HepG2 (cell line): ENCODE measurements around the gene CCNQ. TPM values are rescaled to one million over a fixed set of nuclear protein-coding genes. Genes with fewer than 3 reads are reported as not detected.

Experiments
- HDAC6 ChIP-seq: fragments of 200-600 bp; sonication (generic); IDR thresholded peaks from 2 replicates; pipeline ENCODE4 v1.7.0; 2017; ENCODE audit warnings: mild to moderate bottlenecking, antibody characterized with exemption, low read length, low read depth
- ISL2 ChIP-seq: sonication (generic); formaldehyde crosslinking; IDR thresholded peaks from 2 replicates; pipeline ENCODE4 v1.5.0; 2020; ENCODE audit warnings: missing genetic modification reagents
- MAFK ChIP-seq, 2 experiments: IDR thresholded peaks in 1 of 2; conservative IDR thresholded peaks in 1 of 2; 2 replicates each; pipeline ENCODE4 v1.6.1; 2011; ENCODE audit warnings: improper control_type of control experiment in 2 of 2, low read length in 2 of 2
- MEF2D ChIP-seq: sonication (generic); formaldehyde crosslinking; IDR thresholded peaks from 2 replicates; pipeline ENCODE4 v1.5.1; 2020; ENCODE audit warnings: mild to moderate bottlenecking, missing genetic modification reagents
- NPAS2 ChIP-seq: sonication (generic); formaldehyde crosslinking; IDR thresholded peaks from 2 replicates; pipeline ENCODE4 v1.8.0; 2022; ENCODE audit warnings: mild to moderate bottlenecking, missing genetic modification reagents, borderline replicate concordance
- RELA ChIP-seq: sonication (generic); formaldehyde crosslinking; IDR thresholded peaks from 2 replicates; pipeline ENCODE4 v1.4.0; 2020; ENCODE audit warnings: missing genetic modification reagents
- SALL1 ChIP-seq: sonication (generic); formaldehyde crosslinking; IDR thresholded peaks from 2 replicates; pipeline ENCODE4 v1.8.0; 2022; ENCODE audit warnings: mild to moderate bottlenecking, missing genetic modification reagents
- SOX5 ChIP-seq: IDR thresholded peaks from 2 replicates; pipeline ENCODE4 v1.6.1; 2016; ENCODE audit warnings: borderline replicate concordance
- SP5 ChIP-seq: IDR thresholded peaks from 2 replicates; pipeline ENCODE4 v1.6.1; 2016; ENCODE audit warnings: low read depth, borderline replicate concordance
- SRF ChIP-seq: IDR thresholded peaks from 2 replicates; pipeline ENCODE4 v1.6.1; 2011; ENCODE audit warnings: mild to moderate bottlenecking, low read depth, low read length, moderate library complexity
- TCF12 ChIP-seq, 2 experiments: fragments of 450-650 bp in 1 of 2; sonication (generic) in 1 of 2; formaldehyde crosslinking in 1 of 2; IDR thresholded peaks; 2 replicates each; pipeline versions ENCODE4 v1.6.1 to v1.8.0; 2017 to 2022; ENCODE audit warnings: antibody characterized with exemption in 1 of 2, mild to moderate bottlenecking in 1 of 2, missing genetic modification reagents in 1 of 2, moderate library complexity in 1 of 2
- ZFX ChIP-seq: sonication (generic); formaldehyde crosslinking; IDR thresholded peaks from 2 replicates; pipeline ENCODE4 v1.4.0; 2020; ENCODE audit warnings: mild to moderate bottlenecking, low read depth, missing genetic modification reagents, moderate library complexity
- ZNF207 ChIP-seq: fragments of 450-650 bp; IDR thresholded peaks from 2 replicates; pipeline ENCODE4 v1.6.1; 2016; ENCODE audit warnings: antibody characterized with exemption, borderline replicate concordance
- ZNF790 ChIP-seq: sonication (generic); formaldehyde crosslinking; IDR thresholded peaks from 2 replicates; pipeline ENCODE4 v1.8.0; 2022; ENCODE audit warnings: missing genetic modification reagents, mild to moderate bottlenecking, borderline replicate concordance
- ZNF841 ChIP-seq: sonication (generic); formaldehyde crosslinking; IDR thresholded peaks from 2 replicates; pipeline ENCODE4 v1.8.1; 2023; ENCODE audit warnings: missing genetic modification reagents, borderline replicate concordance
- polyA plus RNA-seq, 8 experiments: library from polyadenylated mRNA; depleted of rRNA in 3 of 8; stranded (reverse) in 7 of 8; unstranded in 1 of 8; fragments of >200 nt; fragmentation: Illumina TruSeq in 4 of 8; extraction: Trizol in 4 of 8; gene quantifications; 2 replicates each; pipeline versions ENCODE4 v1.2.1 to v1.2.3, GENCODE V29; 2011 to 2016; ENCODE audit warnings: low read depth in 4 of 8, missing spikeins in 1 of 8, mixed read lengths in 1 of 8; ENCODE audit not compliant: insufficient read depth in 1 of 8
- total RNA-seq, 5 experiments: library from RNA; depleted of rRNA; stranded (reverse); fragments of >200 nt; fragmentation: Illumina TruSeq; extraction: Trizol; gene quantifications; 2 replicates each; pipeline ENCODE4 v1.2.3, GENCODE V29; 2016; ENCODE audit warnings: low read depth in 1 of 5
- TF ChIP-seq, protein P1 (sequence below): sonication (generic); formaldehyde crosslinking; IDR thresholded peaks from 2 replicates; pipeline ENCODE4 v1.4.0; 2020; ENCODE audit warnings: missing genetic modification reagents; ENCODE audit errors: not compliant biosample characterization
- TF ChIP-seq, protein P2 (sequence below): sonication (generic); formaldehyde crosslinking; IDR thresholded peaks from 2 replicates; pipeline ENCODE4 v1.4.0; 2020; ENCODE audit warnings: missing genetic modification reagents
- TF ChIP-seq, protein P3 (sequence below): sonication (generic); formaldehyde crosslinking; IDR thresholded peaks from 2 replicates; pipeline ENCODE4 v1.4.0; 2020; ENCODE audit warnings: mild to moderate bottlenecking, missing genetic modification reagents
- TF ChIP-seq, protein P4 (sequence below): sonication (generic); formaldehyde crosslinking; IDR thresholded peaks from 2 replicates; pipeline ENCODE4 v1.5.0; 2020; ENCODE audit warnings: missing genetic modification reagents
- TF ChIP-seq, protein P5 (sequence below): sonication (generic); formaldehyde crosslinking; IDR thresholded peaks from 2 replicates; pipeline ENCODE4 v1.5.1; 2020; ENCODE audit warnings: missing genetic modification reagents, mild to moderate bottlenecking, borderline replicate concordance

CCNQ gene
- total and polyA plus RNA-seq, 2 of the 13 experiments (the other 11 are each of a cell fraction or from before 2014, with no cell fraction given): 15.0 to 25.5 TPM

DNA sequence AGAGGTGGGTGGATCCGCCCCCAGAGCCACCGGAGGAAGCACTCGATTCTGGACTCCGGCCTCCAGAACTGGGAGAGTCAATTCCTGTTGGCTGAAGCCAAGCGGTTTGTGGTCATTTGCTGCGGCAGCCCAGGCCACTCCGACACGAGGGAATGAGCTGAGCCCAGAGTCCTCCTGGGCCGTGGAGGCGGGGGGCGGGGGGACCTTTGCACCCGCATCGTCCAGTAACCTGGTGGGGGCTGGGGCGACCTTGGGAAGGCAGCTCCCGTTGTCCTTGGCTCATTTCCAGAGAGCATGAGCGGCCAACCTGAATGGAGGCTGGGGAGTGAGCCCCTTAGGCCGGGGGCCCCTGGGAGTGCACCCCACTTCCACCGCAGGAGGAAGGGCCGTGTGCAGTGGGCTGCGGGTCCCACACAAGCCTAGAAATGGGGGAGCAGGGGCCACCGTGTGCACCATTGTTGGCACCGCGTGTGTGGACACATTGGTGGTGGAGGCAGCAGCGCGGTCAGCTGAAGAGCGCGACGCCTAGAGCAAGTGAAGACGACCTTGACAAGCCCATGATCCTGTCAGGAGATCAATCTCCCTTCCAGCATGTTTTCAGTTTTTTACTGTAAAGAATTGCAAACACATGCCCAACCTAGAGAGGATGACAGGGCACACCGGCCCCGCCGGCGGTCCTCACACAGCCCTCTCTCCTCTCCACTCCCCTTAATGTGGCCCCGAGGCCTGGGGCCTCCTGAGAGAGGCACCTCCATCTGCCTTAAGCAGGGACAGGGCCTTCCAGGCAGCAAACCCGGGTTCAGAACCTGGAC is 28.1 kb upstream of the CCNQ start (continued):
- no peak for TF ChIP-seq NPAS2
- TF ChIP-seq SALL1: peak; percentile 71
- TF ChIP-seq, protein P1, sequence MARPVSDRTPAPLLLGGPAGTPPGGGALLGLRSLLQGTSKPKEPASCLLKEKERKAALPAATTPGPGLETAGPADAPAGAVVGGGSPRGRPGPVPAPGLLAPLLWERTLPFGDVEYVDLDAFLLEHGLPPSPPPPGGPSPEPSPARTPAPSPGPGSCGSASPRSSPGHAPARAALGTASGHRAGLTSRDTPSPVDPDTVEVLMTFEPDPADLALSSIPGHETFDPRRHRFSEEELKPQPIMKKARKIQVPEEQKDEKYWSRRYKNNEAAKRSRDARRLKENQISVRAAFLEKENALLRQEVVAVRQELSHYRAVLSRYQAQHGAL (CRISPR knock-in tag): no peak
- TF ChIP-seq ISL2 (CRISPR knock-in tag): 0 out of 2 replicates have a peak, but pooled peaks have one; percentile 34
- no peak for TF ChIP-seq SRF
- TF ChIP-seq, protein P2, sequence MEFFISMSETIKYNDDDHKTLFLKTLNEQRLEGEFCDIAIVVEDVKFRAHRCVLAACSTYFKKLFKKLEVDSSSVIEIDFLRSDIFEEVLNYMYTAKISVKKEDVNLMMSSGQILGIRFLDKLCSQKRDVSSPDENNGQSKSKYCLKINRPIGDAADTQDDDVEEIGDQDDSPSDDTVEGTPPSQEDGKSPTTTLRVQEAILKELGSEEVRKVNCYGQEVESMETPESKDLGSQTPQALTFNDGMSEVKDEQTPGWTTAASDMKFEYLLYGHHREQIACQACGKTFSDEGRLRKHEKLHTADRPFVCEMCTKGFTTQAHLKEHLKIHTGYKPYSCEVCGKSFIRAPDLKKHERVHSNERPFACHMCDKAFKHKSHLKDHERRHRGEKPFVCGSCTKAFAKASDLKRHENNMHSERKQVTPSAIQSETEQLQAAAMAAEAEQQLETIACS (CRISPR knock-in tag): no peak
- no peak for TF ChIP-seq ZNF207
- TF ChIP-seq ZFX (CRISPR knock-in tag): peak; percentile 49; the same call in 1 of the 2 replicates
- TF ChIP-seq, protein P3, sequence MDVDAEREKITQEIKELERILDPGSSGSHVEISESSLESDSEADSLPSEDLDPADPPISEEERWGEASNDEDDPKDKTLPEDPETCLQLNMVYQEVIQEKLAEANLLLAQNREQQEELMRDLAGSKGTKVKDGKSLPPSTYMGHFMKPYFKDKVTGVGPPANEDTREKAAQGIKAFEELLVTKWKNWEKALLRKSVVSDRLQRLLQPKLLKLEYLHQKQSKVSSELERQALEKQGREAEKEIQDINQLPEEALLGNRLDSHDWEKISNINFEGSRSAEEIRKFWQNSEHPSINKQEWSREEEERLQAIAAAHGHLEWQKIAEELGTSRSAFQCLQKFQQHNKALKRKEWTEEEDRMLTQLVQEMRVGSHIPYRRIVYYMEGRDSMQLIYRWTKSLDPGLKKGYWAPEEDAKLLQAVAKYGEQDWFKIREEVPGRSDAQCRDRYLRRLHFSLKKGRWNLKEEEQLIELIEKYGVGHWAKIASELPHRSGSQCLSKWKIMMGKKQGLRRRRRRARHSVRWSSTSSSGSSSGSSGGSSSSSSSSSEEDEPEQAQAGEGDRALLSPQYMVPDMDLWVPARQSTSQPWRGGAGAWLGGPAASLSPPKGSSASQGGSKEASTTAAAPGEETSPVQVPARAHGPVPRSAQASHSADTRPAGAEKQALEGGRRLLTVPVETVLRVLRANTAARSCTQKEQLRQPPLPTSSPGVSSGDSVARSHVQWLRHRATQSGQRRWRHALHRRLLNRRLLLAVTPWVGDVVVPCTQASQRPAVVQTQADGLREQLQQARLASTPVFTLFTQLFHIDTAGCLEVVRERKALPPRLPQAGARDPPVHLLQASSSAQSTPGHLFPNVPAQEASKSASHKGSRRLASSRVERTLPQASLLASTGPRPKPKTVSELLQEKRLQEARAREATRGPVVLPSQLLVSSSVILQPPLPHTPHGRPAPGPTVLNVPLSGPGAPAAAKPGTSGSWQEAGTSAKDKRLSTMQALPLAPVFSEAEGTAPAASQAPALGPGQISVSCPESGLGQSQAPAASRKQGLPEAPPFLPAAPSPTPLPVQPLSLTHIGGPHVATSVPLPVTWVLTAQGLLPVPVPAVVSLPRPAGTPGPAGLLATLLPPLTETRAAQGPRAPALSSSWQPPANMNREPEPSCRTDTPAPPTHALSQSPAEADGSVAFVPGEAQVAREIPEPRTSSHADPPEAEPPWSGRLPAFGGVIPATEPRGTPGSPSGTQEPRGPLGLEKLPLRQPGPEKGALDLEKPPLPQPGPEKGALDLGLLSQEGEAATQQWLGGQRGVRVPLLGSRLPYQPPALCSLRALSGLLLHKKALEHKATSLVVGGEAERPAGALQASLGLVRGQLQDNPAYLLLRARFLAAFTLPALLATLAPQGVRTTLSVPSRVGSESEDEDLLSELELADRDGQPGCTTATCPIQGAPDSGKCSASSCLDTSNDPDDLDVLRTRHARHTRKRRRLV (CRISPR knock-in tag): no peak
- TF ChIP-seq HDAC6: no peak
- no peak for TF ChIP-seq MEF2D
- TF ChIP-seq SOX5 (CRISPR knock-in tag): peak; percentile 29; the same call in 1 of the 2 replicates
- TF ChIP-seq, protein P4, sequence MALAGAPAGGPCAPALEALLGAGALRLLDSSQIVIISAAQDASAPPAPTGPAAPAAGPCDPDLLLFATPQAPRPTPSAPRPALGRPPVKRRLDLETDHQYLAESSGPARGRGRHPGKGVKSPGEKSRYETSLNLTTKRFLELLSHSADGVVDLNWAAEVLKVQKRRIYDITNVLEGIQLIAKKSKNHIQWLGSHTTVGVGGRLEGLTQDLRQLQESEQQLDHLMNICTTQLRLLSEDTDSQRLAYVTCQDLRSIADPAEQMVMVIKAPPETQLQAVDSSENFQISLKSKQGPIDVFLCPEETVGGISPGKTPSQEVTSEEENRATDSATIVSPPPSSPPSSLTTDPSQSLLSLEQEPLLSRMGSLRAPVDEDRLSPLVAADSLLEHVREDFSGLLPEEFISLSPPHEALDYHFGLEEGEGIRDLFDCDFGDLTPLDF (CRISPR knock-in tag): no peak
- TF ChIP-seq ZNF790 (CRISPR knock-in tag): no peak
- TF ChIP-seq TCF12 (IDR thresholded peaks at IDR 0.05): no peak
- TF ChIP-seq TCF12 (CRISPR knock-in tag; IDR thresholded peaks at IDR 0.05): peak; percentile 80; the same call in 1 of the 2 replicates
- no peak for TF ChIP-seq RELA
- peak; percentile 40; the same call in 1 of the 2 replicates for TF ChIP-seq SP5 (CRISPR knock-in tag)
- no peak for TF ChIP-seq ZNF841 (CRISPR knock-in tag)
- TF ChIP-seq, protein P5, sequence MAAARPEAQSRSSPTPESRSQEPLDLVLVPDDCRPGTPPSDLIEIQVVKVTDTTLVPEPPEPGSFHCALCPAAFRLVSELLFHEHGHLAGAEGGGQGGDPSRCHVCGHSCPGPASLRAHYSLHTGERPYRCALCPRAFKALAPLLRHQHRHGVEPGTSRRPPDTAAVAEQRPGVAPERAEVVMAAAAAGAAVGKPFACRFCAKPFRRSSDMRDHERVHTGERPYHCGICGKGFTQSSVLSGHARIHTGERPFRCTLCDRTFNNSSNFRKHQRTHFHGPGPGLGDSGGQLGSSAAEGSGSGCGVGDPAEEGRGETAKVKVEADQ: no peak
- no peak for TF ChIP-seq MAFK (conservative IDR thresholded peaks at IDR 0.05 in 1 of 2, IDR thresholded peaks at IDR 0.05 in 1 of 2; ENCODE audit: low read length in 2 of 2)
